Measurements from ENCODE around the gene MLXIPL. TPM values are rescaled to one million over a fixed set of nuclear protein-coding genes. Genes with fewer than 3 reads are reported as not detected.

The MLXIPL gene
- total RNA-seq, 1 experiment from 2014 or later, result 6.1 TPM

DNA sequence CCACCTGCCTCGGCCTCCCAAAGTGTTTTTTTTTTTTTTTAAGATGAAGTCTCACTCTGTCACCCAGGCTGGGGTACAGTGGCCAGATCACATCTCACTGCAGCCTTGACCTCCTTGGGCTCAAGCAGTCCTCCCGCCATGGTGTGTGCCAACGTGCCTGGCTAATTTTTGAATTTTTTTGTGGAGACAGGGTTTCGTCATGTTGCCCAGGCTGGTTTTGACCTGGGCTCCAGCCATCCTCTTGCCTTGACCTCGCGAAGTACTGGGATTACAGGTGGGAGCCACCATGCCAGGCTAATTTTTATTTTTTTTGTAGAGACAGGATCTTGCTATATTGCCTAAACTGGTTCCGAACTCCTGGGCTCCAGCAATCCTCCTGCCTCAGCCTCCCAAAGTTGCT lies 9.0 kb upstream of the MLXIPL start:
- H3K27me3 ChIP-seq (ENCODE audit: insufficient read depth, low read length), result no peaks in the 10 kb centered on the region
- Mint-ChIP-seq H3K27ac (no peak overlapping the region), H3K27me3 (ENCODE audit: low read depth) (peaks cover 38% of the 10 kb centered on the region), H3K4me3 (no peak overlapping the region), H3K4me1 (peaks cover 5 to 6% of the 10 kb centered on the region in 2 experiments), H3K36me3 (ENCODE audit: insufficient read depth in 1 of 3, low read depth in 3 of 3) (no peaks in the 10 kb centered on the region), H3K9me3 (no peaks in the 10 kb centered on the region; a peak in 2 of 5 replicates)
- H2AK5ac ChIP-seq (ENCODE audit: insufficient read length, low read length), result no peak overlapping the region
- H2AFZ ChIP-seq (ENCODE audit: low read length), result no peak overlapping the region
- H2BK20ac ChIP-seq (ENCODE audit: low read depth, low read length, poor library complexity, severe bottlenecking), result no peak overlapping the region
- H3K56ac ChIP-seq (ENCODE audit: insufficient read length, low read depth, low read length), result no peak overlapping the region
- no peak for DNase-seq
- no peak overlapping the region for H3K14ac ChIP-seq (ENCODE audit: insufficient read depth, low read length)
- H3K4me1 ChIP-seq (ENCODE audit: insufficient read depth, low read length), result no peaks in the 10 kb centered on the region; the same call in 1 of the 2 replicates
- H4K20me1 ChIP-seq (ENCODE audit: control insufficient read depth, insufficient read depth, insufficient read length), result no peaks in the 10 kb centered on the region
- no peak overlapping the region for H2BK5ac ChIP-seq (ENCODE audit: insufficient read length, low read length)
- TF ChIP-seq, protein P1, sequence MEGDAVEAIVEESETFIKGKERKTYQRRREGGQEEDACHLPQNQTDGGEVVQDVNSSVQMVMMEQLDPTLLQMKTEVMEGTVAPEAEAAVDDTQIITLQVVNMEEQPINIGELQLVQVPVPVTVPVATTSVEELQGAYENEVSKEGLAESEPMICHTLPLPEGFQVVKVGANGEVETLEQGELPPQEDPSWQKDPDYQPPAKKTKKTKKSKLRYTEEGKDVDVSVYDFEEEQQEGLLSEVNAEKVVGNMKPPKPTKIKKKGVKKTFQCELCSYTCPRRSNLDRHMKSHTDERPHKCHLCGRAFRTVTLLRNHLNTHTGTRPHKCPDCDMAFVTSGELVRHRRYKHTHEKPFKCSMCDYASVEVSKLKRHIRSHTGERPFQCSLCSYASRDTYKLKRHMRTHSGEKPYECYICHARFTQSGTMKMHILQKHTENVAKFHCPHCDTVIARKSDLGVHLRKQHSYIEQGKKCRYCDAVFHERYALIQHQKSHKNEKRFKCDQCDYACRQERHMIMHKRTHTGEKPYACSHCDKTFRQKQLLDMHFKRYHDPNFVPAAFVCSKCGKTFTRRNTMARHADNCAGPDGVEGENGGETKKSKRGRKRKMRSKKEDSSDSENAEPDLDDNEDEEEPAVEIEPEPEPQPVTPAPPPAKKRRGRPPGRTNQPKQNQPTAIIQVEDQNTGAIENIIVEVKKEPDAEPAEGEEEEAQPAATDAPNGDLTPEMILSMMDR (conservative IDR thresholded peaks at IDR 0.05), result no peak
- H3K9me3 ChIP-seq (ENCODE audit: control insufficient read depth, low read depth, low read length), result no peaks in the 10 kb centered on the region
- no peak overlapping the region for H4K5ac ChIP-seq (ENCODE audit: insufficient read length, low read depth, low read length)
- H3K23me2 ChIP-seq (ENCODE audit: insufficient read length, low read depth, low read length, poor library complexity, severe bottlenecking), result no peaks in the 10 kb centered on the region
- no peak overlapping the region for H3K27ac ChIP-seq (ENCODE audit: insufficient read length, low read depth, low read length)
- no peak overlapping the region for H3K18ac ChIP-seq (ENCODE audit: insufficient read length, low read depth, low read length)
- no peak overlapping the region for H3K4me2 ChIP-seq (ENCODE audit: insufficient read depth, insufficient read length, low read length)
- no peak overlapping the region for H3T11ph ChIP-seq (ENCODE audit: low read length)
- no peak overlapping the region for H3K23ac ChIP-seq (ENCODE audit: insufficient read length, low read depth, low read length)
- H4K91ac ChIP-seq (ENCODE audit: insufficient read length, low read depth, low read length), result no peak overlapping the region
- no peak overlapping the region for H4K8ac ChIP-seq (replicated peaks; ENCODE audit: insufficient read length, low read depth, low read length)
- H2BK12ac ChIP-seq (ENCODE audit: insufficient read length, low read depth, low read length), result no peak overlapping the region
- H3K4ac ChIP-seq (ENCODE audit: low read depth, low read length), result no peak overlapping the region
- H3K79me1 ChIP-seq (ENCODE audit: insufficient read depth, low read depth, low read length, poor library complexity, severe bottlenecking), result no peaks in the 10 kb centered on the region
- no peak overlapping the region for H2BK120ac ChIP-seq (ENCODE audit: low read depth, low read length, poor library complexity, severe bottlenecking)
- WGBS (ENCODE audit: extremely low coverage, insufficient read length, low lambda C conversion rate), result no CpG with 5 or more reads among the region's 7 CpGs
- no peak overlapping the region for H3K9ac ChIP-seq (ENCODE audit: extremely low read depth, insufficient read length, low read length)
- no peaks in the 10 kb centered on the region for H3K79me2 ChIP-seq (ENCODE audit: insufficient read depth, low read length)
- no peak overlapping the region for H2BK15ac ChIP-seq (ENCODE audit: low read depth, low read length)

Data from H9 (cell line).